HCT116 (cell line): Measurements from ENCODE around the gene VSNL1. TPM values are rescaled to one million over a fixed set of nuclear protein-coding genes. Genes with fewer than 3 reads are reported as not detected.

Source experiments
- ATAC-seq: fragments of 200-7000 bp; cut with Tn5 transposase; 2 replicates; pipeline ENCODE4 v1.9.1; 2020; ENCODE audit warnings: mild to moderate bottlenecking, moderate library complexity
- BruUV-seq: library from RNA; stranded (reverse); fragments of 400-500 nt; replicated peaks from 2 replicates; lab custom pipeline; 2021; lab: Mats Ljungman, UMichigan
- CTCF ChIA-PET: fragments of 300-600 bp; sonication (Branson Sonifier 250); formaldehyde crosslinking; loops from one replicate; lab custom pipeline; 2021; ENCODE audit warnings: antibody characterized with exemption; lab: Charles Lee
- POLR2A ChIA-PET: fragments of 300-600, 350-600 bp; sonication (Branson Sonifier 250); formaldehyde crosslinking; loops from one replicate; lab custom pipeline; 2021; ENCODE audit warnings: antibody characterized with exemption; lab: Charles Lee
- RAD21 ChIA-PET, 2 experiments: fragments of 300-600 bp; sonication (Branson Sonifier 250); formaldehyde crosslinking; loops; one replicate each; lab custom pipeline; 2023; ENCODE audit warnings: low total read pairs in 2 of 2; ENCODE audit not compliant: uncharacterized antibody in 2 of 2, unreplicated experiment in 2 of 2, low non-redundant PET in 1 of 2; lab: Charles Lee
- DNase-seq: peaks from one replicate; pipeline ENCODE4 v3.0.0-alpha.2; 2010; ENCODE audit warnings: low read depth, low spot score
- H2AFZ ChIP-seq: fragments of 200-600 bp; shearing (Covaris generic), sonication (generic); 2 replicates; pipeline ENCODE4 v1.6.1; 2017; ENCODE audit warnings: low read depth, mixed run types, mixed read lengths, antibody characterized with exemption, low read length; ENCODE audit not compliant: poor library complexity, severe bottlenecking
- H3K27ac ChIP-seq: 2 replicates; pipeline ENCODE4 v1.5.1; 2012; ENCODE audit warnings: low read depth, low read length
- H3K27me3 ChIP-seq: fragments of 200-600 bp; sonication (generic); 2 replicates; pipeline ENCODE4 v1.6.1; 2016; ENCODE audit warnings: mixed run types, low read length, mixed read lengths; ENCODE audit not compliant: insufficient read depth
- H3K36me3 ChIP-seq, 2 experiments: fragments of 200-500 bp in 1 of 2; fragments of 200-600 bp in 1 of 2; sonication (Bioruptor generic) in 1 of 2; sonication (generic) in 1 of 2; 2 replicates each; pipeline versions ENCODE4 v1.5.1 to v1.6.1; 2014 to 2016; ENCODE audit warnings: low read length in 2 of 2, inconsistent platforms in 1 of 2, mixed read lengths in 1 of 2, mixed run types in 1 of 2; ENCODE audit not compliant: insufficient read depth in 2 of 2, control insufficient read depth in 1 of 2
- H3K4me1 ChIP-seq, 2 experiments: fragments of 200-600 bp in 1 of 2; sonication (generic) in 1 of 2; 2 replicates each; pipeline versions ENCODE4 v1.5.1 to v1.6.1; 2012 to 2017; ENCODE audit warnings: low read length in 2 of 2, inconsistent platforms in 1 of 2, mild to moderate bottlenecking in 1 of 2, mixed read lengths in 1 of 2, mixed run types in 1 of 2, moderate library complexity in 1 of 2; ENCODE audit not compliant: insufficient read depth in 2 of 2, control insufficient read depth in 1 of 2
- H3K4me2 ChIP-seq: fragments of 200-600 bp; sonication (generic); 2 replicates; pipeline ENCODE4 v1.6.1; 2017; ENCODE audit warnings: mixed run types, low read length, mixed read lengths
- H3K4me3 ChIP-seq, 2 experiments: fragments of 200-600 bp in 1 of 2; sonication (generic) in 1 of 2; replicated peaks in 1 of 2; 2 replicates each; pipeline ENCODE4 v1.5.1; 2011 to 2016; ENCODE audit warnings: low read length in 2 of 2, control low read depth in 1 of 2, low read depth in 1 of 2, mild to moderate bottlenecking in 1 of 2, mixed read lengths in 1 of 2, mixed run types in 1 of 2
- H3K79me2 ChIP-seq: fragments of 200-600 bp; sonication (generic); 2 replicates; pipeline ENCODE4 v1.6.1; 2017; ENCODE audit warnings: mild to moderate bottlenecking, mixed run types, low read length, moderate library complexity, mixed read lengths; ENCODE audit not compliant: insufficient read depth
- H3K9ac ChIP-seq: fragments of 200-600 bp; sonication (generic); 2 replicates; pipeline ENCODE4 v1.6.1; 2016; ENCODE audit warnings: low read length, mixed read lengths
- H3K9me2 ChIP-seq: fragments of 200-600 bp; sonication (generic), shearing (Covaris generic); 2 replicates; pipeline ENCODE4 v1.6.1; 2017; ENCODE audit warnings: mixed run types, mild to moderate bottlenecking, moderate library complexity; ENCODE audit not compliant: insufficient read depth
- H3K9me3 ChIP-seq, 2 experiments: fragments of 200-500 bp in 1 of 2; fragments of 200-600 bp in 1 of 2; sonication (Bioruptor generic) in 1 of 2; sonication (generic) in 1 of 2; 2 replicates each; pipeline ENCODE4 v1.6.1; 2014 to 2017; ENCODE audit warnings: low read length in 2 of 2, mixed read lengths in 2 of 2, inconsistent platforms in 1 of 2, low read depth in 1 of 2, mild to moderate bottlenecking in 1 of 2, mixed run types in 1 of 2, moderate library complexity in 1 of 2; ENCODE audit not compliant: control insufficient read depth in 1 of 2, insufficient read depth in 1 of 2
- H4K20me1 ChIP-seq: fragments of 200-600 bp; sonication (generic), shearing (Covaris generic); 2 replicates; pipeline ENCODE4 v1.6.1; 2017; ENCODE audit warnings: mixed run types, mild to moderate bottlenecking, moderate library complexity; ENCODE audit not compliant: insufficient read depth
- EZH2 ChIP-seq: fragments of 200-600 bp; sonication (generic); IDR thresholded peaks from 2 replicates; pipeline ENCODE4 v1.6.1; 2017; ENCODE audit warnings: antibody characterized with exemption, mixed run types
- FOSL1 ChIP-seq: IDR thresholded peaks from 2 replicates; pipeline ENCODE4 v1.6.1; 2012; ENCODE audit warnings: low read depth
- JUND ChIP-seq: IDR thresholded peaks from 2 replicates; pipeline ENCODE4 v1.6.1; 2012
- RAD21 ChIP-seq: IDR thresholded peaks from 2 replicates; pipeline ENCODE4 v1.6.1; 2012; ENCODE audit warnings: low read depth, mild to moderate bottlenecking
- REST ChIP-seq: IDR thresholded peaks from 2 replicates; pipeline ENCODE4 v1.6.1; 2012; ENCODE audit warnings: low read depth
- SIN3A ChIP-seq: IDR thresholded peaks from 2 replicates; pipeline ENCODE4 v1.6.1; 2012; ENCODE audit warnings: low read depth
- TCF7L2 ChIP-seq: IDR thresholded peaks from 2 replicates; pipeline ENCODE4 v1.7.0; 2011; ENCODE audit warnings: borderline replicate concordance, inconsistent platforms; ENCODE audit not compliant: insufficient read depth, insufficient read length; ENCODE audit errors: extremely low read depth
- YY1 ChIP-seq: IDR thresholded peaks from 2 replicates; pipeline ENCODE4 v1.6.1; 2011; ENCODE audit warnings: low read length, low read depth, moderate library complexity, mild to moderate bottlenecking; ENCODE audit not compliant: insufficient replicate concordance; ENCODE audit errors: extremely low read depth
- ZNF274 ChIP-seq: fragments of 200-500 bp; sonication (Bioruptor generic); IDR thresholded peaks from 2 replicates; pipeline ENCODE4 v1.6.1; 2014; ENCODE audit warnings: mild to moderate bottlenecking, low read depth, low read length, inconsistent platforms
- intact Hi-C: fragments of 100-400 bp; cut with micrococcal nuclease; formaldehyde crosslinking; loops from 2 replicates; pipeline ENCODE4 v1.10.0; 2022
- total RNA-seq: library from RNA; stranded (reverse); gene quantifications from one replicate; pipeline ENCODE4 v1.2.1, GENCODE V29; 2021; ENCODE audit not compliant: unreplicated experiment
- TF ChIP-seq, protein P1 (sequence below): IDR thresholded peaks from 2 replicates; pipeline ENCODE4 v1.6.1; 2012
- TF ChIP-seq, protein P2 (sequence below): IDR thresholded peaks from 2 replicates; pipeline ENCODE4 v1.6.1; 2012
- TF ChIP-seq, protein P3 (sequence below), 3 experiments: fragments of 200-600 bp in 1 of 3; sonication (generic) in 1 of 3; IDR thresholded peaks in 2 of 3; conservative IDR thresholded peaks in 1 of 3; 2 replicates each; pipeline ENCODE4 v1.5.1; 2012 to 2017; ENCODE audit warnings: low read depth in 2 of 3, low read length in 2 of 3, antibody characterized with exemption in 1 of 3, borderline replicate concordance in 1 of 3, control low read depth in 1 of 3, mild to moderate bottlenecking in 1 of 3, mixed read lengths in 1 of 3, mixed run types in 1 of 3, moderate library complexity in 1 of 3; ENCODE audit not compliant: insufficient read depth in 1 of 3

The VSNL1 gene
- total RNA-seq, 1 experiment from 2014 or later: 4.6 TPM

DNA sequence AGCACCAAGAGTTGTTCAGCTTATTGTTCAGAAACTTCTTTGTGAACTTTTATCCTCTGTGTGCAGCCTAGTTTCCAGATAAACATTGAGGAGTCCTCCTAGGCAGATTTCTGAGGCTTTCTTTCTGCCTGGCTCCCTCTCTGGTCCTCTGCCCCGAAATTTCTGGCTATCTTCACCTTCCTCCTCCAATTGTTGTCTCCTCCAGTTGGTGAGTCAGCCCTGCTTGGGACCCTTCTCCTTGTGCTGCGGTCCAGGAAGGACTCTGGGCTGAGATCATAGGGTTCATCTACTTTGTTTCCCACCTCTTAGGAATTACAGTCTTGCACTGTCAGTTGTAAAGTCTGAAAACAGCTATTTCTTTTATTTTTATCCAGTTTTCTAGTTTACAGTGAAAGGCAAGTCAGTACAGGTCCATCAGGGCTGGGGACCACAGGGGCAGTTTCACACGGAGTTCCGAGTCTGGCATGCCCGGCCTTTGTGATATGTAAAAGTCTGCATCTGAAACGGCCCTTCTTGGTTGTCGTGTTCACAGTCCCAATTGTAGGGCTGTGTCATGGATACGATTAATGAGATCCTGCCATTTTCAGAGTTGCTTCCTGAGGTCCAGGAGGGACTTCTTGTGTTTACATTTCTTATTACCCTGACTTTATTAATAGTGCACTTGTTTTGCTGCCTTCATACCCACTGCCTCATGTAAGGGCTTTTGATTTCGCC, 112.3 kb downstream of the VSNL1 start:
- no peaks in the 10 kb centered on the region for H3K9me2 ChIP-seq
- H3K9me3 ChIP-seq: no peaks in the 10 kb centered on the region
- no peaks in the 10 kb centered on the region for H3K4me1 ChIP-seq
- no peaks in the 10 kb centered on the region for H3K27me3 ChIP-seq
- H3K4me2 ChIP-seq: no peak overlapping the region
- no peak overlapping the region for H2AFZ ChIP-seq
- ChIA-PET CTCF (interaction anchor here (0.9 kb wide), 1 partner anchor 18 kb away, joined by 3 read pairs; no protein-coding TSS in a partner anchor), RAD21 (no interaction called here), POLR2A (no interaction called here)
- intact Hi-C loops: no loop called here
- no peaks in the 10 kb centered on the region for H3K36me3 ChIP-seq
- H4K20me1 ChIP-seq: no peaks in the 10 kb centered on the region
- BruUV-seq: no TSS peak
- H3K79me2 ChIP-seq: no peaks in the 10 kb centered on the region
- TF ChIP-seq TCF7L2 (no peak), EZH2 (no peak), FOSL1 (no peak), JUND (no peak), SIN3A (no peak), RAD21 (no peak), REST (no peak), YY1 (no peak), ZNF274 (no peak)
- TF ChIP-seq, protein P1, sequence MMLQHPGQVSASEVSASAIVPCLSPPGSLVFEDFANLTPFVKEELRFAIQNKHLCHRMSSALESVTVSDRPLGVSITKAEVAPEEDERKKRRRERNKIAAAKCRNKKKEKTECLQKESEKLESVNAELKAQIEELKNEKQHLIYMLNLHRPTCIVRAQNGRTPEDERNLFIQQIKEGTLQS: no peak
- TF ChIP-seq, protein P2, sequence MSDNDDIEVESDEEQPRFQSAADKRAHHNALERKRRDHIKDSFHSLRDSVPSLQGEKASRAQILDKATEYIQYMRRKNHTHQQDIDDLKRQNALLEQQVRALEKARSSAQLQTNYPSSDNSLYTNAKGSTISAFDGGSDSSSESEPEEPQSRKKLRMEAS: no peak
- TF ChIP-seq, protein P3, sequence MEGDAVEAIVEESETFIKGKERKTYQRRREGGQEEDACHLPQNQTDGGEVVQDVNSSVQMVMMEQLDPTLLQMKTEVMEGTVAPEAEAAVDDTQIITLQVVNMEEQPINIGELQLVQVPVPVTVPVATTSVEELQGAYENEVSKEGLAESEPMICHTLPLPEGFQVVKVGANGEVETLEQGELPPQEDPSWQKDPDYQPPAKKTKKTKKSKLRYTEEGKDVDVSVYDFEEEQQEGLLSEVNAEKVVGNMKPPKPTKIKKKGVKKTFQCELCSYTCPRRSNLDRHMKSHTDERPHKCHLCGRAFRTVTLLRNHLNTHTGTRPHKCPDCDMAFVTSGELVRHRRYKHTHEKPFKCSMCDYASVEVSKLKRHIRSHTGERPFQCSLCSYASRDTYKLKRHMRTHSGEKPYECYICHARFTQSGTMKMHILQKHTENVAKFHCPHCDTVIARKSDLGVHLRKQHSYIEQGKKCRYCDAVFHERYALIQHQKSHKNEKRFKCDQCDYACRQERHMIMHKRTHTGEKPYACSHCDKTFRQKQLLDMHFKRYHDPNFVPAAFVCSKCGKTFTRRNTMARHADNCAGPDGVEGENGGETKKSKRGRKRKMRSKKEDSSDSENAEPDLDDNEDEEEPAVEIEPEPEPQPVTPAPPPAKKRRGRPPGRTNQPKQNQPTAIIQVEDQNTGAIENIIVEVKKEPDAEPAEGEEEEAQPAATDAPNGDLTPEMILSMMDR (IDR thresholded peaks at IDR 0.05 in 2 of 3, conservative IDR thresholded peaks at IDR 0.05 in 1 of 3; ENCODE audit: borderline replicate concordance in 1 of 3, insufficient read depth in 1 of 3, low read depth in 2 of 3, low read length in 2 of 3): no peak
- no peak overlapping the region for H3K4me3 ChIP-seq
- H3K27ac ChIP-seq: no peak overlapping the region
- no peak for ATAC-seq
- no peak overlapping the region for H3K9ac ChIP-seq
- DNase-seq: no peak
